GM21381 (cell line): Measurements from ENCODE around the gene IL1RAPL1.

Experiments used
- ATAC-seq: cut with Tn5 transposase; IDR thresholded peaks from one replicate; pipeline ENCODE4 v1.9.1; 2021; ENCODE audit warnings: mild to moderate bottlenecking, moderate library complexity; ENCODE audit not compliant: unreplicated experiment

IL1RAPL1 gene

GRCh38 chrX:28586981-28587551, at the start of gene IL1RAPL1:
Gene IL1RAPL1 (plus strand): TSS chrX:28587446.
- ATAC-seq, result no peak

GRCh38 chrX:28542791-28543190, 44.5 kb upstream of the IL1RAPL1 start:
- ATAC-seq, result no peak

GRCh38 chrX:28549838-28550237, 37.4 kb upstream of the IL1RAPL1 start:
- no peak for ATAC-seq

- ATAC-seq, result no peak
These were observed 36.8 kb upstream of the IL1RAPL1 start for GRCh38 chrX:28550331-28550872.

GRCh38 chrX:28552322-28552721, 34.9 kb upstream of the IL1RAPL1 start:
- ATAC-seq, result no peak

- no peak for ATAC-seq
These were observed 34.1 kb upstream of the IL1RAPL1 start for GRCh38 chrX:28552882-28553829.

GRCh38 chrX:28576117-28576516, 11.1 kb upstream of the IL1RAPL1 start:
- no peak for ATAC-seq

- ATAC-seq, result no peak
These were observed 5.7 kb upstream of the IL1RAPL1 start for GRCh38 chrX:28581522-28581921.

GRCh38 chrX:28582511-28582910, 4.7 kb upstream of the IL1RAPL1 start:
- no peak for ATAC-seq

- ATAC-seq, result no peak
These were observed 3.2 kb upstream of the IL1RAPL1 start for GRCh38 chrX:28584025-28584424.

- ATAC-seq, result no peak
These were observed 1.5 kb upstream of the IL1RAPL1 start for GRCh38 chrX:28585767-28586166.

- ATAC-seq, result no peak
These were observed 960 bp upstream of the IL1RAPL1 start for GRCh38 chrX:28586286-28586685.

GRCh38 chrX:28589046-28589445, 1.8 kb downstream of the IL1RAPL1 start:
- ATAC-seq, result no peak

- no peak for ATAC-seq
These were observed 3.1 kb downstream of the IL1RAPL1 start for GRCh38 chrX:28590396-28590795.

GRCh38 chrX:28591542-28591941, 4.3 kb downstream of the IL1RAPL1 start:
- ATAC-seq, result no peak

GRCh38 chrX:28595346-28595745, 8.1 kb downstream of the IL1RAPL1 start:
- no peak for ATAC-seq

- no peak for ATAC-seq
These were observed 12.7 kb downstream of the IL1RAPL1 start for GRCh38 chrX:28599957-28600356.

- no peak for ATAC-seq
These were observed 21.8 kb downstream of the IL1RAPL1 start for GRCh38 chrX:28609003-28609402.

- ATAC-seq, result no peak
These were observed 22.8 kb downstream of the IL1RAPL1 start for GRCh38 chrX:28609917-28610613.

- no peak for ATAC-seq
These were observed 23.5 kb downstream of the IL1RAPL1 start for GRCh38 chrX:28610746-28611145.

- no peak for ATAC-seq
These were observed 26.3 kb downstream of the IL1RAPL1 start for GRCh38 chrX:28613558-28613957.
